ENCODE measurements around the gene IL3RA.

DNA sequence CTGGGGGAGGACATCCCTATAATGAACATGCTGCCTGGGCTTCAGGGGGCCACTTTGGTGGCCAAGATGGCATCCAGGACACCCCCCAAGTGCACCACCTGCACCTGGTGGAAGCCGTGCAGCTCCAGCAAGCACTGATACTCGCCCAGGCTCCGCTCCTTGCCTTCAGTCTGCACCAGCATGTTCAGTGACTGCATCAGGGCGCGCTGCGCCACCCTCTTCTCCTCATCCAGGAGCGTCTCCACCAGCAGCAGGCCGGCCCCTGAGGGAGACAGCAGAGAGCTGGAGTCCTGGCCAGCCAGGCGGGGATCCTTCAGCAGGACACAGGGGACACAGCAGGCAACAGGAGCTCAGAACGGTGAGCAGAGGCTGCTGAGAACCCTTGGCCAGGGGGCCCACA lies 66.6 kb downstream of the IL3RA start:
- TF ChIP-seq POLR2AphosphoS5 (IDR thresholded peaks at IDR 0.05; ENCODE audit: low read depth, low read length) (no peak), POLR2A (IDR thresholded peaks at IDR 0.05; ENCODE audit: low read depth, low read length) (no peak), TAF1 (IDR thresholded peaks at IDR 0.05; ENCODE audit: borderline replicate concordance, low read depth, low read length) (no peak)

Data from GM12892 (cell line).